ENCODE measurements around the gene ITGB1.
"Not testable (repeated sequence)": the region's sequence is repeated elsewhere in the genome, so short reads cannot be mapped to it uniquely, and the experiment has no call there.

Gene ITGB1

GRCh38 chr10:32958085-32959005 is at the start of gene ITGB1:
Gene ITGB1, minus strand, starts transcription at chr10:32958230. Its CDS starts 22,672 bp downstream, at chr10:32935558.
- FAIRE-seq: no peak

GRCh38 chr10:33006342-33006887 is 48.4 kb upstream of the ITGB1 start:
- no peak for FAIRE-seq

DNA sequence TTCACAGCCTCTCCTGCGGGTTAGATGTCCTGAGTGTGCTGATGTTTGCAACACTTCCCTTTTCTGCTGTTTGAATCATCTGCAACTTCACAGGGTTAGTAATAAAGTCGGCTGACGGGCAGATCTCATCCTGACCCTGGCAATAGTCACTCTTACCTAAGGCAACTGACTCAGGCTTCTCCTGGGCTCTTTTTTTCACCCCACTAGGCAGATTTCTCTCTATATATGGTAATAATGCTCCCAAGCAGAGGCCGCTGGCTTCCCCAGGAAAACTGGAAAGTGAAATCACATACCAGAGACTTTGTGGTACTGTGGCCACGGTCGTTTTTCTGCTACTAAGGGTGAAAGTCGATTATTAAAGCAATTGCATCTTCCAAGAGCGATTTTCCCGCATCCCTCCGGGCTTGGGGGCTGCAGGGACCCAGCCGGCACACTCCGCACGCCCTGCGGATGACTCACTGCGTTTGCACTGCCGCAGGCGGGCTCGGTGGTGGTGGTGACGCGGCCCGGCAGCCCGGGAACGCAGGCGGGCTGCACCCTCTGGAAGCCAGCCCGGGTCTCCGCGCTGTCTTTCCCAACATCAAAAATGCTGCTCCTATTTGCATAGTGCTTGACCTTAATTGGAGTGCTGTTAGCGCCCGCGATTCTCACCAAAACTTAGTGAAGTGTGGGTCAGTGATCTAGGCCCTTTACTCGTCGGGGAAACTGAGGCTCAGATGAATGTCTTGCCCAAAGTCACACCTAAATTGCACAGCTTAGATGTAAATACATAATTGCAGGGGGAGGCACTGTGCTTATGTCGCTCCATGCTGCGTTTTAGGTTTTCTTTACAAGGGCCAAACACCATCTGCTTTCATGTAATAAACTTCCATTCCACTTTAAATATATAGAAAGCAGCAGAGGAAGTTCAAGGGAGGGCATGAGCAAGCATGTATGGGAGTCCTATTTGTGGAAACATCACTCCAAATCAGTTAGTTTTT is 47.6 kb upstream of the ITGB1 start:
- FAIRE-seq: peak; percentile 62

DNA sequence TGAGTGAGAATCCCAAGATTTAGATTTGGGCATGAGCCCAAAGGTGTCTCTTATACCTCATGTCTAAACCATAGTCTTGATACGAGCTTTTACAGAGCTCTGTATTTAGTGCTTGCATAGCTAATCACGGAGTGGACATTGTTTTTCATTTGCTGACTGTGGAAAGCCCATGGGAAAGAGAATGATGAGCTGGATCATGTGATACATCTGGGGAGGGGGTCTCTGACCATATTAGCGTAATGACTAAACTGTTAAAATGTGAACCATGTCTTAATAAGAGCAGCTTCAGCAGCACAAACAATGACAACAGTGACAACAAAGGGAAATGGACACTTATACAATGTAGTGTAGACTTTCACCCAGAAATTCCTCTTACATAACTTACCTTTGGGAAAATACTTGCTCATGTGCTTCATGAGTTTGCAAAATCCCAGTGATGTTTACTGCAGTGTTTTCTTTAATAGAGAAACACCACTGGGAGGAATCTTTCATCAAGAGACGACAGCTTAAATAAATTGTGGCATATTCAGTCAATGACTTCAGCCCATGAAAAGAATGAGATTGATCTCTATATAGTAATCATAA is 44.0 kb upstream of the ITGB1 start:
- FAIRE-seq: no peak

DNA sequence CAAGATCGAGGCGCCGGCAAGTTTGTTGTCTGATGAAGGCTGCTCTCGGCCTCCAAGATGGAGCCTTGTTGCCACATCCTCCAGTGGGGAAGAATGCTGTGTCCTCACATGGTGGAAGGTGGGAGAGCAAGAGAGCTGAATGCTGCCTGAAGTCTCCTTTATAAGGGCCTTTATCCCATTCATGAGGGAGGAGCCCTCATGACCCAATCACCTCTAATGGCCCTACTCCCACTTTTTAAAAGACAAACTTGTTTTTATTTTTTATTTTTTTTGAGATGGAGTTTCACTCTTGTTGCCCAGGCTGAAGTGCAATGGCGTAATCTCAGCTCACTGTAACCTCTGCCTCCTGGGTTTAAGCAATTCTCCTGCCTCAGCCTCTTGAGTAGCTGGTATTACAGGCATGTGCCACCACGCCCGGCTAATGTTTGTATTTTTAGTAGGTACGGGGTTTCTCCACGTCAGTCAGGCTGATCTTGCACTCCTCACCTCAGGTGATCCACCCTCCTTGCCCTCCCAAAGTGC is 40.1 kb upstream of the ITGB1 start:
- FAIRE-seq: not testable (repeated sequence)

GRCh38 chr10:32995751-32996150 is 37.7 kb upstream of the ITGB1 start:
- FAIRE-seq: no peak

GRCh38 chr10:32995066-32995622 is 37.1 kb upstream of the ITGB1 start:
- no peak for FAIRE-seq

- not testable (repeated sequence) for FAIRE-seq
Measured at GRCh38 chr10:32994632-32995031, 36.6 kb upstream of the ITGB1 start.

DNA sequence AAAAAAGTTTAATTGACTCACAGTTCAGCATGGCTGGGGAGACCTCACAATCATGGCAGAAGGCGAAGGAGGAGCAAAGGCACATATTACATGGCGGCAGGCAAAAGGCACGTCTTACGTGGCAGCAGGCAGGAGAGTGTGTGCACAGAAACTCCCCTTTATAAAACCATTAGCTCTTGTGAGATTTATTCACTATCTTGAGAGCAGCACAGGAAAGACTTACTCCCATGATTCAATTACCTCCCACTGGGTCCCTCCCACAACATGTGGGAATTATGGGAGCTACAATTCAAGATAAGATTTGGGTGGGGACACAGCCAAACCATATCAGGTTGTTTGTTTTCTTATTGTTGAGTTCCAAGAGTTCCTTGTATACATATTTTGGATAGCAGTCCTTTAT is 34.3 kb upstream of the ITGB1 start:
- FAIRE-seq: not testable (repeated sequence)

DNA sequence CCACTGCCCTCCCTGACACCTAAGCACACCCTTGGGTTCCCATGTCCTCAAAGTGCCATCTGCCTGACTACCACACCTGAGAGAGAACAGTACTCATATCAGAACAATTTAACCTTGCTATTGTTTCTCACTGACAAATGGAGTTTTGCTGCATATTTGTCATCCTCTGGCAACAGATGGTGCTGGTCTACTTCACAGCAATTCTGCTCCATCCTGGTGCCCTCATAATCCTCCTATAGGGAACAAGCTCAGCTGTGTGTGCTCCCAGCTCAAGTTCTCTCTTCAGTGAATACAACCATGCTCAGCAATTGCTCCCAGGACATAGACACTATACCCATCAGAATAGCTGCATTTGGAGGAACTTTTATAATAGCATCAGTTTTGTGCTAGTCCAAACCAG is 32.8 kb upstream of the ITGB1 start:
- FAIRE-seq: no peak

GRCh38 chr10:32988604-32989003 is 30.6 kb upstream of the ITGB1 start:
- no peak for FAIRE-seq

DNA sequence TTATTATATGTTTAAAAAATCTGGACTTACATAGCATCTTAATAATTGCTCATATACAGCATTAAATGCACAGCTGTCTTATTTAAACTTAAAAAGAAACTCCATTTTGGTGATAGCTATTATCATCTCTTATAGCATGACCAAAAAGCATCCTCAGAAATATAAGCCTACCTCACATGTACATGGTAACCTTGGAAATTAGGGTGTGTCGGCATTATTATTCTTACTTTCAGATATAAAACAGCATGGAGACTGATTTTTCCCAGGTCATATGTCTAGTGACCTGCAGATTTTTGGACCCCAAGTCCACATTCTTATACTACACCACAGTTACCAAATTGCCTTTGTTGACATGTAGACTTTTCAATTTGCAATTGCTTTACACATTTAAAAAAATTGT is 29.1 kb upstream of the ITGB1 start:
- FAIRE-seq: no peak

DNA sequence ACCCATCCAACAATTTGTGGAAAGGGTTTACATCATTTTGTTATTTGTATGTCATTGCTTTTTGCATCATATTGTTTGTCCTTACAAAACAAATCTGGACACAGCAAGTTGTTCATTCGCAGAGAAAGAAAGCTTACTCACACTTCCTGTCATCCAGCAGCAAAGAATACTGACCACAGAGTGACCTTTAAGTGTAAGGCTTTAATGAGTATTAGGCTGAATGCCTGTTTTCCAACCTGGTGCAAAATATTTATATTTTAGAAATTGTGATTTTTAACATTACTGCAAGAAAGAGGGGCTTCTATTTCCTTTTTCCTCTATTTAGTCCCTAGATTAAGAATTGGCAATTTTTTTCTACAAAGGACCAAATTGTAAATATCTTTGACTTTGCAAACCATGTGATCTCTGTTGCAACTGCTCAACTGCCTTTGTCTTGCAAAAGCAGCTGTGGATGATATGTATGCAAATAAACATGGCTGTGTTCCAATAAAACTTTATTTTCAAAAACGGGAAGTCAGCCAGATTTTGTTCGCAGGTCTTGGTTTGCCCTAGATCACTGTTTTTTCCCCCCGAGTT is 27.8 kb upstream of the ITGB1 start:
- no peak for FAIRE-seq

DNA sequence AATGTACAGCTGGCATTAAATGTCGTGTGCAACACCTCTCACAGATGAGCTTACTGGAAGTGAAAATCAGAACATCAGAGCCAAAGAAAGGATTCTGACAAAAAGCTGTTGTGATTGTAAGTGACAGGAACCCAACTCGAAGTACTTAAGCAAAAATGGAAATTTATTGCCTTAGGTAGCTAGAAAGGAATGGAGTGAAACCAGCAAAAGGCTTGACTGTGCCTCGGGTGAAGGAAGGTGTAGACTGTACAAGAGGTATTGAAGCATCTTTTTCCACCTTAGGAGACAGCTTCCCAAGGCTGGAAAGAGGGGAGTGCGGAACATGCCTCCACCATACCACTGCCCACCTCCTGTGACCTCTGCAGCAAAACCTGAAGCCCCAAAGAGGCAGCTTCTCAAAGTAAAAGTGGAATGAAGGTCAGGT is 27.3 kb upstream of the ITGB1 start:
- FAIRE-seq: no peak

DNA sequence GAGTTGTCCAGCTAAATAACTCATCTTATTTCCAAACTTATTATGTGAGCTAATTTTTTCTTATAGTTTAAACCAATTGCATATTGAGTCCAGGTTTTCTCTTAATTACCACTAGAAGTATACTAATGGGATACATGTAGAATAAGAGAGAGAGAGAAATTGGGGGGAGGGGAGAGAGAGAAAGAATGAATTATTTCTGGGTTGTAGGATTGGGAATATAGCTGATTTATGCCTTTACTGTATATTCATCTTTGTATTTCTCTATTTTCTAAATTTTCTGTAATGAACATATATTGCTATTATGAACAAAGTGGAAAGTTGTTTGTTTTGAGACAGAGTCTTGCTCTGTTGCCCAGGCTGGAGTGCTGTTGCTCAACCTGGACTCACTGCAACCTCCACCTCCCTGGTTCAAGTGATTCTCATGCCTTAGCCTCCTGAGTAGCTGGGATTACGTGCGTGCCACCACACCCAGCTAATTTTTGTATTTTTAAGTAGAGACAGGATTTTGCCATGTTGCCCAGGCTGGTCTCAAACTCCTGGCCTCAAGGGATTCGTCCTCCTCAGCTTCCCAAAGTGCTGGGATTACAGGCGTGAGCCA is 26.1 kb upstream of the ITGB1 start:
- FAIRE-seq: no peak

DNA sequence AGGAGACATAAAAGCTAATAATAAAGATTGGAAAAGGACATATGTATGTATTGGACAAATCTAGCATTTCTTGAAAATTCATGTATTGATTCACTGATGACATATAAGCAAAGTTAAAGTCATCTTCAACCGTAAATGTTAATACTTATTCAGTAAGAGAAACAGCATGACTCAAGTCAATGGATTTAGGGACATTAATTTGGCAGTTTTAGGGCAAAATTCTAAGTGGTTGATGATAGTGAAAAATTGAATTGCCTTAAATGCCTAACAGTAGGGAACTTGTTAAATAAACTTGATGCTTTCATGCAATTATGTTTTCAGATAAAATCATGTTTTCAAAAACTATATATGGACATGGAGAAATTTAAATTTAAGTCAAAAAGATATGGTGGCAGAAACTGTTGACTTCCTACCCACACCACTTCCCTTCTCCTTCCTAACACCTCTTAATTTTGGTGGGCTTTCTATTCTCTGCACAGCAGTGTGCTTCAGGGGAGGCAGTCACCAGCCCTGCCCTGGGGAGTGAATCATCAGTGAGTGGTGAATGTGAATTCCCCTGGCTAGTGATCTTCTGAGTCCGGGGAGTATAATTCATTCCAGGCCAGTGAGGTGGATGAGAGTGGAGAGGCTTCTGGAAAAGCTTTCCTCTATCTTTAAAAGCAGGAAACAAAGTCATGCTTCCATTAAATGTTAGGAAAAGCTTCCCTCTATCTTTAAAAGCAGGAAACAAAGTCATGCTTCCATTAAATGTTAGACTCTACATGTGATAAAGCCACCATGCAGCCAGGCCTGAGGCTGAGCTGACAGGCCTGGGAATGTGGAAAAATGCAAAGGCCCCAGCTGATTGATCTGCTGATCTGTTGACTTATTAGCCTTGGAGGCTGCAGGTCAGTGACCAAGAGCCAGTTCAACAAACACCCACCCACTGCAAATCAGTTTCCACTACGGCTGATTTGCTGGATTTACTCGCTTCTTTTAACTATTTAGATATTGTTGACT is 25.2 kb upstream of the ITGB1 start:
- FAIRE-seq: no peak

- no peak for FAIRE-seq
Measured at GRCh38 chr10:32982293-32982709, 24.3 kb upstream of the ITGB1 start.

DNA sequence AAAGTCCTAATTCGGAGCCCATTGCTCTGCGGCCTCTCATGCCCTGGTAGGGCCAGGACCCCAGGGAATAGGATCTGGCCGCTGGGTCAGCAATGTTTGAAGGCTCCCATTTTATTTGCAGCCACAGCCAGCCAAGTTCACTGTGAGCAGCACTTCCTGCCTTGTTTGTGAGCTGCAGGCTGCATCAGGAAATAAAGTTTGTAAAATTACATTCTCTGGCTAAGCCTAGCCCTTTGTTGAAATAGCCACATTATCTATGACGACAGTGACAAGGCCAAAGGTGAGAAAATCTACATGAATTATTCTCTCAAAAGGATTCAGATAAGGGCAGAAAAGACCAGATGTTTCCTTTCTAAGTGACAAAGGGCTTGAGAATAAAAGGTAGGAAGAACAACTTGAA is 23.7 kb upstream of the ITGB1 start:
- FAIRE-seq: peak; percentile 60

GRCh38 chr10:32980558-32981468 is 22.8 kb upstream of the ITGB1 start:
- FAIRE-seq: peak; percentile 24
